Left colon (tissue), 2 donors: ENCODE measurements around the gene SULT2A1. TPM values are rescaled to one million over a fixed set of nuclear protein-coding genes. Genes with fewer than 3 reads are reported as not detected.
"Not testable (repeated sequence)": the region's sequence is repeated elsewhere in the genome, so short reads cannot be mapped to it uniquely, and the experiment has no call there.

Source experiments
- ATAC-seq: fragments of 200-7000 bp; cut with Tn5 transposase; one replicate; pipeline ENCODE4 v1.9.1; 2020; ENCODE audit warnings: mild to moderate bottlenecking, moderate library complexity
- DNase-seq, 2 donors: peaks; one replicate each; pipeline ENCODE4 v3.0.0-alpha.2; 2020
- intact Hi-C, 2 donors: fragments of 100-400 bp; cut with DNase I in 1 of 2; cut with micrococcal nuclease in 1 of 2; formaldehyde crosslinking; loops; one replicate each; pipeline versions ENCODE4 v1.11.2 to v1.14.0; 2022; cut with DNase I, micrococcal nuclease
- total RNA-seq, 2 donors: library from RNA; stranded (reverse); fragmentation: NEBNext Ultra II Directional; extraction: Animal tissue kit (Norgen Biotek cat#: 25700); gene quantifications; one replicate each; pipeline ENCODE4 v1.2.1, GENCODE V29; 2021
- donor health status: DM: no; HTN: no; CAD: no.
- donor health status: DM: yes; HTN: yes; CAD: no.

The SULT2A1 gene
- total RNA-seq, 2 donors from 2014 or later = 0.67 TPM; not detected in 1

- ATAC-seq (no peak), DNase-seq (no peak)
- intact Hi-C loops = no loop called here
Measured at GRCh38 chr19:47865166-47865565, 20.9 kb downstream of the SULT2A1 start.

DNA sequence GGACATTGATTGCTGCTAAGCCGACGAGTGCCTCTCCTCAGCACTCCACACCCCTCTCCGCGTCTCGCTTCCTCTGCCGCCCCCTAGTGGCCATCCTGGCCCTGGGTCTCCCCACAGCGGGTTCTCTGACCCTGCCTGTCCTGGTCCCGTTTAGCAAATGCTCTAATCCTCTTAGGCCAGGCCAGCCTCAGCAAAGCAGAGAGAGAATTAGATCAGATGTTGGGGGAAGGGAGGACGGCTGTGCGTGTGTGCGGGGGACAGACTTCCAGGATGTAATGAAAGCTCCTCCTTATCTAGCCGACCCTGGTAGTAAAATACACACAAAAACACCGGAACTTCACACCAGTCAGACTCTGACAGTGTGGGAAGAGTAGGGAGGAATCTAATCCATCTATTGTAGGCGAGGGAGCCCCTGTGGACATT is 22.6 kb downstream of the SULT2A1 start:
- intact Hi-C loops = no loop called here
- ATAC-seq = peak; percentile 94

GRCh38 chr19:47861630-47862029 is 24.5 kb downstream of the SULT2A1 start:
- no peak for ATAC-seq
- intact Hi-C loops = no loop called here

More for the DNA sequence above, 22.6 kb downstream of the SULT2A1 start:
- DNase-seq = peak; percentile 60 to 88

DNA sequence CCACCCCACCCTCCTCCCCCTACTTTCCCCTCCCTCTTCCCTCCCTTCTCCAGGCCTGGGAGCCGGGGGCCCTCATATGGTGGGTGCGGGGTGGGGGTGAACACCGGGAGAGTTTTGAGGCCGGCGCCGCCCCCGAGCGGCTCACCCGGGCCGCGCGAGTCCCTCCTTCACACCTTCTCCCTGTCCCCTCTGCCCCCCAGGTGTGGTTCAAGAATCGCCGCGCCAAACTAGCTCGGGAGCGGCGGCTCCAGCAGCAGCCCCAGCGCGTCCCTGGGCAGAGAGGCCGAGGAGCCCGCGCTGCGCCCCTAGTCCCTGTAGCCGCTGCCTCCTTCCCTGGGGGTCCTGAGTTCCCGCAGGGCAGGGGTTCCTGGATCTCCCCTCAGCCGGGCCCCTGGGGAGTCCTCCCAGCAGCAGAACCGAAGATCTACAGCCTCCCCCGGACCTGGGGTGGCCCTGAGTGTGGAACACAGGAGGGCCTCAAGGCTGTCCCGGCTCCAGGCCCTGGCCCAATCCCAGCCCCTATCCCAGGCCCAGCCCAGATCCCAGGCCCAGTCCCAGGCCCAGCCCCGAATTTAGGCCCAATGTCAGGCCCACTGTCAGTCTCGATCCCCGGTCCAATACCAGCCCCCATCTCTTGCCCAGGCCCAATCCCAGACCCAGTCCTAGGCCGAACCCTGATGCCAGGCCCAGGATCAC is 25.4 kb downstream of the SULT2A1 start:
- DNase-seq (no peak), ATAC-seq (no peak)
- intact Hi-C loops = no loop called here

More at GRCh38 chr19:47861630-47862029, 24.5 kb downstream of the SULT2A1 start:
- DNase-seq = no peak

DNA sequence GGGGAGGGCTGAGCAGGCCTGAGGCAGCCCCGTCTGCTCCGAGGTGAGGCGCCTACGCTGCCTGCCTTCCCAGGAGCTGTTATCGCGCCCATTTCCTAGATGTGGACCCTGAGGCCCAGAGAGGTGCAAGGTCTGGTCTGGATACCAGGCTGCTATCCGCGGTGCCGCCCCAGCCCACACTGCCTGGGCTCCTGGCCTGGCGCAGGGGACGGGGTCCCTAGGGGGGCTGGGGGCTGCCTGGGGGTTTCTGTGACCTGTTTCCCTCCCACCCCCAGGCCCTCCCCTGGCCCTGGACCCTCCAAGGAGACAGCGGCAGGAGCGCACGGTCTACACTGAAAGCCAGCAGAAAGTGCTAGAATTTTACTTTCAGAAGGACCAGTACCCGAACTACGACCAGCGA is 26.3 kb downstream of the SULT2A1 start:
- intact Hi-C loops, DNase-seq, ATAC-seq: not testable (repeated sequence)

DNA sequence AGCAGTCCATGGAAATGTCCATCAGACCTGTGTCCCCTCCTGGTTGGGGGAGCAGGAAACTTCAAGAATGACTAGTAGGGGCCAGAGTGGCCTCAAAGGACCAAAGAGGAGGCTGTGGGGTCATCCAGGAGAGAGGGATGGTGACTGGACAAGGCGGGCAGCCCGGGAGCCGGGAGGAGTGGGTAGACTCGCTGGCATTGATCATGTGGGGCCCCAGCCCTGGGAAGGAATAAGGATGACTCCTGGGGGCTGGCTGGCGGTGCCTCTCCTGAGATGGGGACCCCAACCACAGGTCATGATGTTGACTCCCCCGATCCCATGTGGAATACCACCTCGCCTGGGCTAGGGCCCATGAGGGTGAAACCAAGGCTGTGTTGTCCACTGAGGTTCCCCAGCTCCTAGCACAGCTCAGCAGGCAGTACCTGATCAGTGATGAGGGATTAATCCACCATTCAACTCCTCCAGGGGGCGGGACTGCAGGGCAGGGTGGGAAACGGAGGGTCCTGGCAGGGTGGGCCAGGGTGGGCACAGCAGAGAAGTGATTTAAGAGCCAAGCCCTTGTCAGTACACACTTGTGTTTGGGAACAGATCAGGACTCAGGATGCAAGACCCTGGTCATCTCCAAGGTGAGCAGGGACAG is 27.3 kb downstream of the SULT2A1 start, which contains the start of gene TPRX2:
TPRX2 (plus strand) TSS at position 590 of the 640 bp plus-strand sequence; CDS start at position 602, 12 bp downstream.
- not testable (repeated sequence) for ATAC-seq, DNase-seq

GRCh38 chr19:47858231-47858630 is 27.9 kb downstream of the SULT2A1 start:
- ATAC-seq, DNase-seq, intact Hi-C loops: not testable (repeated sequence)

More for the DNA sequence above, 27.3 kb downstream of the SULT2A1 start, which contains the start of gene TPRX2:
- intact Hi-C loops = not testable (repeated sequence)

GRCh38 chr19:47854459-47854858 is 31.7 kb downstream of the SULT2A1 start:
- DNase-seq = no peak
- ATAC-seq = no peak
- intact Hi-C loops = no loop called here

DNA sequence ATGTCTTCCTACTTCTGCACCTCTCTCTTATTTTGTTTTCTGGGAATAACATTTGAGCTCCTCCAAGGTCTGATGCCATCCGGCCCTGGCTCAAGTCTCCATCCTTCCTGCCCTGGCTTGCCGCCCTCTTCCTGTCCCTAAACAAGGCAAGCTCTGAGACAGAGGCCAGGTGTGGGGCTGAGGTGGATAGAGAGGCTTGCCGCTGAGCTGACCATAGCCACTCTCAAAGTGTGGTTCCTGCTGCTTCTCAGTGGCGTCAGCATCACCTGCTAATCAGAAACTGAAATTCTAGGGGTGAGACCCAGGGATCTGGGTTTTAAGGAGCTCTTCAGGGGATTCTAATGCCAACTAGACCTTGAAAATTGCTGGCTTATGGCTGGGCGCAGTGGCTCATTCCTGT is 33.1 kb downstream of the SULT2A1 start:
- intact Hi-C loops = no loop called here
- no peak for DNase-seq
- ATAC-seq = no peak

DNA sequence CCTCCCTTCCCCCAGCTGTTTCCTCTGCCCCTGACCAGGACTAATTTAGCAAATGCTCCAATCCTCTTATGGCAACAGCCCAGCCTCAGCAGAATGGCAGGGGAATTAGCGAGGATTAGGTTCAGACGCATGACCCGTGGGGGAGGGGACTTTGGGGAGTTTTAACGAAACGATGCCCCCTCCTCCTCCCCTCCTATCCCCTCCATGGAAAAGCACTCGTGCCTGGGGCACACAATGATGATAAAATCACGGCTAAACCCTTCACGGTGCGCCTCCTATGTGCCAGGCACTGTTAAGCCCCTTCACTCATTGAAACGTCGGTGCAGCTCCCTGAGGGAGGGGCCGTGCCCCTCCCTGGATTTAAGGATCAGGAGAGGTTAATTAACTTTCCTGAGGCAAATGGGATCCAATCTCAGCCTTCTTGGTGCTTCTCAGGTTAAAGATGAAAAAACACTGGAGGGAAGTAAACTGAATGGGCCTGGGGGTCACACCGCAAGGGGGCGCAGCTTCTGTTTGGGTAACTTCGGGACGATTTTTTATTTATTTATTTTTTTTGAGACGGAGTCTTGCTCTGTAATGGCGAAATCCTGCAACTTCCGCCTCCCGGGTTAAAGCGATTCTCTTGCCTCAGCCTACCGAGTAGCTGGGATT is 37.2 kb downstream of the SULT2A1 start:
- no peak for ATAC-seq
- intact Hi-C loops = no loop called here
- peak in 1 of 2 donors; percentile 14 for DNase-seq

DNA sequence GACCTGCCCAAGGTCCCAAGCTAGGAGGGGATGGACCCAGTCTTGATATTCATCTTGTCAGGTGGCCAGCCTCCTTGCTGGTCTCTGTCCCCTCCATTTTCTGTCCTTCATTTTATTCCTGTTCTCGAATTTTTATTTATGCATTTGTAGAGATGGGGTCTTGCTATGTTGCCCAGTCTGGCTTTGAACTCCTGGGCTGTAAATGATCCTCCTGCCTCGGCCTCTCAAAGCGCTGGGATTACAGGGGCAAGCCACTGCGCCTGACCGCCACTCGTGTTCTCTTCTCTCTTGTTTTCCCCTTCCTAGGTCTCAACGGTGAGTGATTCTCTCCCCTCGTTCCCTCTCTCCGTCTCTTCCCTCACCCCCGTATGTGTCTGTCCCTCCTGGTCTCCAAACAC is 37.7 kb downstream of the SULT2A1 start:
- no peak for DNase-seq

DNA sequence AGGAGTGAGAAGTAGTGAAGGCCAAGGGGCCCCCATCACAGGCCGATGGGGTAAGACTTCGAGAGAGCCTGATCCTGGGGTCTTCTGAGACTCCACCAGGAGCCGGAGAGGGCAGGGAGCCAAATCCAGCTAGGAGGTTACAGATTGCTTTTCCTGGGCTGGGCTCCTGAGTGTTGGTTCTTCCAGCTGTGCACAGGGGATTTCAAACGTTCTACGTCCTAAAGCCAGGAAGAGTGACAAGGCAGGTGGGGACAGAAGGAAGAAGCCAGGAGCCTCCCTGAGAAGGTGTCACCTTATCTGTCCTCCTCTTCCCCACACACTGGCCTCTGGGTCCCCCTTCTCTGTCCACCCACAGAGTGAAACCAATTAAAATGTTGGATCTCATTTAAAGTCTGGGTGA is 43.2 kb downstream of the SULT2A1 start:
- ATAC-seq (no peak), DNase-seq (no peak)
- intact Hi-C loops = no loop called here

More for the DNA sequence above, 37.7 kb downstream of the SULT2A1 start:
- no peak for ATAC-seq
- intact Hi-C loops = no loop called here

- intact Hi-C loops = no loop called here
- no peak for DNase-seq
- ATAC-seq = no peak
Measured at GRCh38 chr19:47839913-47840312, 46.2 kb downstream of the SULT2A1 start.

- intact Hi-C loops = no loop called here
- ATAC-seq (no peak), DNase-seq (no peak)
Measured at GRCh38 chr19:47839411-47839810, 46.7 kb downstream of the SULT2A1 start.

- ATAC-seq = no peak
Measured at GRCh38 chr19:47836038-47836437, 50.1 kb downstream of the SULT2A1 start.

DNA sequence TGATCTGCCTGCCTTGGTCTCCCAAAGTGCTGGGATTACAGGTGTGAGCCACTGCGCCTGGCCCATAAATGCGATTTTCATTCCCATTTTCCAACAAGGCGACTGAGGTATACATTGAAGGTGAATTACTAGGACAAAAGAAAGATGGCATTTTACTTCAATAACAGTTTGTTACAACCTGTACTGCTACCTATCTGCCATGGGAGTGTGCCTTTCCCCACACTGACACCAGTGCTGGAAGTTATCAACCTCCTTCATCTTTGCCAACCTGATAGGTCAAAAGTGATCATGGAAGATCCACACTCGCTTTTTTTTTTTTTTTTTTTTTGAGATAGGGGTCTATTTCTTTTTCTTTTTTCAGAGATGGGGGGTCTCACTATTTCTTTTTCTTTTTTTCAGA is 53.4 kb downstream of the SULT2A1 start:
- no peak for DNase-seq
- intact Hi-C loops = no loop called here
- no peak for ATAC-seq

More at GRCh38 chr19:47836038-47836437, 50.1 kb downstream of the SULT2A1 start:
- no peak for DNase-seq
- intact Hi-C loops = no loop called here

GRCh38 chr19:47826800-47827199 is 59.3 kb downstream of the SULT2A1 start:
- no peak for DNase-seq
- intact Hi-C loops = no loop called here
- ATAC-seq = no peak

DNA sequence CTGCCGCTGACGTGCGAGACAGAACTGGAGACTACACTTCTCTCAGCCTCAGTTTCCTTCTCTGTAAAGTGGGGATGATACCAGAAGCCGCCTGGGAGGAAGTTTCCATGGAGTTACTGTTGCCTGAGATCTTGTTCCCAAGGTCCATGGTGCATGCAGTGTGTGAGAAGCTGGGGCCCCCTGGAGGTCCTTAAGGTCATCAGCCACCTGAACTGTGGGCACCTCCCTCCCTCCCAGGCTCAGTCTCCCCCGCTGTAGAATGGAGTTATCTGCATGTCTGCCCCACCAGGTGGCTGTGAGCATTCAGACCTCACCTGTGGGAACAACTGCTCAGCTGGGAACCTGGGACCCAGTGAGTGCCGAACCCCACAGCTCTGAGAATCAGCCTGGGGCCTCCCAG is 61.7 kb downstream of the SULT2A1 start:
- DNase-seq = no peak
- intact Hi-C loops = no loop called here
- no peak for ATAC-seq

DNA sequence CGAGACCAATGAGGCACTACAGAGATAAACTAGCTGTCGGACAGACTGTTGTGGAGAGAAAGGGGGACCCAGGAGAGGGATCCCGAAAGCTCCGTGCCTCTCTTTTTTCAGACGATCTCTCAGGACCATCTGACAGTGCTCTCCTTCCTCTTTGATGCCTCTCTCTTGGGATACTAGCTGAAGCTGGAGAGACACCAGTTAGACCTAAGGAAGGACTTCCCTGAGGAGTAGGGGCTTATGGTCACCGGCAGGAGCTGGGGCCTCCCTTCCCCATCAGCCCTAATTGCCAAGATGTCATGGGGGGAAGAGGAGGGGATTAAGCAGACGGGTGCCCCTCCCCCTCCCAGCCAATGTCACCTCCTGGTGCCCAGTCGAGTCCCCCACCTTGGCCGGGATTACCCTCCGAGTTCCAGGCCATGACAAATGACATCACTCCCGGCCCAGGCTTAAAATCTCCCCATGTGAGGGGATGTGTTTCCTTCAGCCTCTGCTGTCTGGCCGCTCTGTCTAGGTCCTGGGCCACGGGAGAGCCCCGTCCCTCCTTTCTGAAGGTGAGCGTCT is 64.6 kb downstream of the SULT2A1 start, which contains the start of gene CRX:
CRX (plus strand) TSS at position 478 of the 561 bp plus-strand sequence. CDS start 12,507 bp downstream, outside the sequence.
- ATAC-seq = no peak
- intact Hi-C loops = no loop called here
- no peak for DNase-seq
